ENCODE results near the gene TMEM161B.

GRCh38 chr5:88172847-88173758 is 95.5 kb downstream of the TMEM161B start:
- TF ChIP-seq, protein P1, sequence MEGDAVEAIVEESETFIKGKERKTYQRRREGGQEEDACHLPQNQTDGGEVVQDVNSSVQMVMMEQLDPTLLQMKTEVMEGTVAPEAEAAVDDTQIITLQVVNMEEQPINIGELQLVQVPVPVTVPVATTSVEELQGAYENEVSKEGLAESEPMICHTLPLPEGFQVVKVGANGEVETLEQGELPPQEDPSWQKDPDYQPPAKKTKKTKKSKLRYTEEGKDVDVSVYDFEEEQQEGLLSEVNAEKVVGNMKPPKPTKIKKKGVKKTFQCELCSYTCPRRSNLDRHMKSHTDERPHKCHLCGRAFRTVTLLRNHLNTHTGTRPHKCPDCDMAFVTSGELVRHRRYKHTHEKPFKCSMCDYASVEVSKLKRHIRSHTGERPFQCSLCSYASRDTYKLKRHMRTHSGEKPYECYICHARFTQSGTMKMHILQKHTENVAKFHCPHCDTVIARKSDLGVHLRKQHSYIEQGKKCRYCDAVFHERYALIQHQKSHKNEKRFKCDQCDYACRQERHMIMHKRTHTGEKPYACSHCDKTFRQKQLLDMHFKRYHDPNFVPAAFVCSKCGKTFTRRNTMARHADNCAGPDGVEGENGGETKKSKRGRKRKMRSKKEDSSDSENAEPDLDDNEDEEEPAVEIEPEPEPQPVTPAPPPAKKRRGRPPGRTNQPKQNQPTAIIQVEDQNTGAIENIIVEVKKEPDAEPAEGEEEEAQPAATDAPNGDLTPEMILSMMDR (IDR thresholded peaks at IDR 0.05; ENCODE audit: insufficient read depth, low read length, poor library complexity, severe bottlenecking) = no peak
- no peak for TF ChIP-seq EZH2phosphoT487 (conservative IDR thresholded peaks at IDR 0.05; ENCODE audit: low read length)

Measured in SU-DHL-6 (cell line).